ENCODE results near the gene CTXN1.
"Not testable (repeated sequence)": the region's sequence is repeated elsewhere in the genome, so short reads cannot be mapped to it uniquely, and the experiment has no call there.

CTXN1 gene

GRCh38 chr19:7955696-7956095 lies 29.8 kb upstream of the CTXN1 start:
- DNase-seq: no peak
- intact Hi-C loops (cut with DNase I): no loop called here

- no peak for DNase-seq
- intact Hi-C loops (cut with DNase I): no loop called here
Observed at GRCh38 chr19:7953576-7953975, 27.6 kb upstream of the CTXN1 start.

GRCh38 chr19:7953060-7953459 lies 27.1 kb upstream of the CTXN1 start:
- no peak for DNase-seq
- intact Hi-C loops (cut with DNase I): no loop called here

- intact Hi-C loops (cut with DNase I): loop anchor here (10.0 kb wide), 1 partner anchor 207 kb away; no protein-coding TSS in a partner anchor
Observed at GRCh38 chr19:7947939-7948338, 22.0 kb upstream of the CTXN1 start.

GRCh38 chr19:7944177-7944761 lies 18.3 kb upstream of the CTXN1 start:
- DNase-seq: peak; percentile 74 to 96 (median 90)
- intact Hi-C loops (cut with DNase I): loop anchor here (5.0 to 10.0 kb wide), 2 partner anchors 58 to 211 kb away; no protein-coding TSS in a partner anchor

More at GRCh38 chr19:7947939-7948338, 22.0 kb upstream of the CTXN1 start:
- DNase-seq: no peak

- intact Hi-C loops (cut with DNase I): loop anchor here (5.0 to 10.0 kb wide), 2 partner anchors 59 to 211 kb away; no protein-coding TSS in a partner anchor
- peak; percentile 98 to 100 (median 100) for DNase-seq
Observed at GRCh38 chr19:7943444-7944176, 17.7 kb upstream of the CTXN1 start, which contains the start of gene TIMM44. TIMM44 (minus strand) TSS chr19:7943666; CDS start chr19:7943651, 15 bp downstream.

- intact Hi-C loops (cut with DNase I): loop anchor here (5.0 to 10.0 kb wide), 2 partner anchors 59 to 212 kb away; no protein-coding TSS in a partner anchor
- DNase-seq: no peak
Observed at GRCh38 chr19:7942981-7943443, 17.1 kb upstream of the CTXN1 start.

GRCh38 chr19:7941895-7942596 lies 16.1 kb upstream of the CTXN1 start:
- intact Hi-C loops (cut with DNase I): loop anchor here (5.0 to 10.0 kb wide), 2 partner anchors 60 to 213 kb away; no protein-coding TSS in a partner anchor
- no peak for DNase-seq

GRCh38 chr19:7940841-7941240 lies 14.9 kb upstream of the CTXN1 start:
- DNase-seq: no peak
- intact Hi-C loops (cut with DNase I): loop anchor here (5.0 to 10.0 kb wide), 2 partner anchors 61 to 214 kb away; no protein-coding TSS in a partner anchor

GRCh38 chr19:7934766-7935165 lies 8.8 kb upstream of the CTXN1 start:
- DNase-seq: no peak
- intact Hi-C loops (cut with DNase I): no loop called here

GRCh38 chr19:7933828-7934725 lies 8.1 kb upstream of the CTXN1 start:
- peak in 1 of 42 donors; percentile 16 for DNase-seq
- intact Hi-C loops (cut with DNase I): no loop called here

GRCh38 chr19:7933411-7933810 lies 7.5 kb upstream of the CTXN1 start:
- intact Hi-C loops (cut with DNase I): no loop called here
- no peak for DNase-seq

GRCh38 chr19:7932930-7933300 lies 7.0 kb upstream of the CTXN1 start:
- intact Hi-C loops (cut with DNase I): no loop called here
- peak in 1 of 42 donors; percentile 13 for DNase-seq

GRCh38 chr19:7932276-7932929 lies 6.5 kb upstream of the CTXN1 start:
- peak in 1 of 42 donors; percentile 10 for DNase-seq

GRCh38 chr19:7931221-7932061 lies 5.5 kb upstream of the CTXN1 start:
- intact Hi-C loops (cut with DNase I): no loop called here
- DNase-seq: peak in 26 of 42 donors; percentile 37 to 84 (median 62)

More at GRCh38 chr19:7932276-7932929, 6.5 kb upstream of the CTXN1 start:
- intact Hi-C loops (cut with DNase I): no loop called here

GRCh38 chr19:7930765-7931164 lies 4.8 kb upstream of the CTXN1 start:
- intact Hi-C loops (cut with DNase I): no loop called here
- DNase-seq: no peak

GRCh38 chr19:7930030-7930429 lies 4.1 kb upstream of the CTXN1 start:
- intact Hi-C loops (cut with DNase I): not testable (repeated sequence)
- peak in 19 of 42 donors; percentile 40 to 83 (median 62) for DNase-seq

All from head of caudate nucleus (tissue), 42 donors.